SK-N-DZ (cell line): ENCODE results near the gene BCL2A1.
"Not testable (repeated sequence)": the region's sequence is repeated elsewhere in the genome, so short reads cannot be mapped to it uniquely, and the experiment has no call there.

Experiments used
- DNase-seq: peaks from one replicate; pipeline ENCODE4 v3.0.0-alpha.2; 2015; ENCODE audit warnings: low spot score

Gene BCL2A1

GRCh38 chr15:79923515-79924169 is 47.4 kb downstream of the BCL2A1 start:
- peak; percentile 98 for DNase-seq

DNA sequence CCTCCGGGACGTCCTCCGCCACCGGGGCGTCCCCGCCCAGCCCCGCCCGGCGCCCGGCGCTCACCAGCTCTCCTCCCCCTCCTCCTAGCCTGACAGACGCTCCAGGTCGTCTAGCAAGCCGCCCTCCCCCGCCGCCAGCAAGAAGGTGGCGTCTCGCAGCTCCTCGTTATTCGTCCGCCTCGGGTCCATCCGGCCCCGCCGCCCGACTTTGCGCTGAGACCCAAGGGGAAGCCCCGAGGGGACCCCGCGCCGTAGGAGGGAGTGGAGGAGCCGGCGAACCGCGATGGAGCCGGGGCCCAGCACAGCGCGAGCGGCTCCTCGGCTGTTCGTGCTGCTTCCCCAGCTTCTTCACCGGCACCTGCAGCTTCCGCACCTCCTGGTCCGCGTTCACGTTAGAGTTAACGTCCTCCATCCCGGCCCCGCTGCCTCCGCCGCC is 47.9 kb downstream of the BCL2A1 start:
- no peak for DNase-seq

DNA sequence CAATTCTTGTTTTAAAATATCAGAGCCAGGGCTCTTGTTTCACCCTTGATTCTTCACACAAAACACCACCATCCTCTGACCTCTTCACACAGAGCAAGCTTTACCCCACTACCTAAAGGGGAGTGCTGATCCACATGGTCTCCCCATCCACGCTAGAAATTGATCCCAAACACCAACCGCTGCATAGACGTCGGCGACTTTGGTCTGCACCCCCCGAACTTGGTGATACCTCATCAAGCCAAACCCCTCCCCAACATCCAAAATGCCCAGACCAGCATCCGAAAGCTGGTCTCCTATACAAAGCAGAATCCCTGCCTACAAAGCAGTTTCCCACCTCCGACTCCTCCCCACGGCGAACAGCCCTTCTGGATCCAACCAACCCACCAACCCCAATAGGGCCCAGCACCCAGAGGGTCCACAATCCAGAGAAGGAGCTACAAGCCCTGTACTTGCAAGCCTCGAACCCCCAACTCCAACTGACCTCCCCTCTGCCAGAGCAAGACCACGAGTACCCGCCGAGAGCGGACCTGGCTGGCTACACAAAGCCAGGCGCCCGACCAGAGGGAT is 48.4 kb downstream of the BCL2A1 start:
- peak; percentile 62 for DNase-seq

- DNase-seq: no peak
These were observed 51.1 kb downstream of the BCL2A1 start for GRCh38 chr15:79919749-79920511.

DNA sequence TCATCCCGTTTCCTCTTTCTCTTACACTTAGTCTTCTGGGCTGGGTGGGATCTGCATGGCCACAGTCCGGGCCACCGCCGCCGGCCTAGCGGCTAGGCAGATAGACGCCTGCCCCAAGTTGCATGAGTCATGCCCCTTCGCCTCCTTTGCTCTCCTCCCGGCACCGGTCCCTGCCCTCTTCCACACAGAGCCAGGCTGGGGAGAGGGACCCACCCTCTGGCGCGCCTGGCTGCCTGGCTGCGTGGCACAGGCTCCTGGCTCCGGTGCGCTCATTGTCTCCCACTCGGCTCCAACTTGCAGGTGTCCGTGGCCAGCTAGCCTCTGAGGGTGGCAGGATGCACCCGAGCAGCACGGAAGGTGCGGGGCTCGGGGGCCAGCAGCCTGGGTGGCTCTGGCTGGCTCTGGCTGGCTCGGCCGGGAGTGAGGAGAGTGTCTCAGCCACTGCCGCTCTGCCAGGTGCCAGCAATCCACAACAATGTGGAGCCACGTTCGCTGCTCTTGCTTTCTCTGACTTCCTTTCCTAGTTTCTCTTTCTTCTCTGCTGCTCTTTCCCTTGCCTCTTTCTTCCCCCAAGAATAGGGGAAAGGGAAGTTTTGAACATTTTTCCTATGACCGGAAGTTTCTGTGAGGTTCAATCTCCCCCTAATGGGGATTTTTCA is 51.8 kb downstream of the BCL2A1 start:
- no peak for DNase-seq

DNA sequence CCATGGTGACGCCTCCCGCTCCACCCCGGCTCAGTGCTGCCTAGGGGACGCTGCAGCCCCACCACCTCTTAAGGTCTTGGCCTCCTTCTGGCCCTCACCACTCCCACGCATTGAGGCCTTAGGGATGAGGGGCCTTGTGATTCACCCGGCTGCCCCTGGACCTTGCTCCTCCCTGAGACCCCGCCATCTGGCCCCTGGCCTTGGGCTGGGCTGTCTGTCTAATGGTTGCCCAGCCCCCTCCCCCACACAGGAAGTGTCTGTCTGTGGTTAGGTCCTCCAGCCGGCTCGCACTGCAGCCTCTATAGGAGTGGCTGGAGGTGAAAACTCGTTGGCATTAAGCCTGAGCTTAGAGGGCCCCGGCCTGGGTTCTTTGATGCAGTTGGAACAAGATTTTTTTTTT is 52.7 kb downstream of the BCL2A1 start:
- DNase-seq: no peak

DNA sequence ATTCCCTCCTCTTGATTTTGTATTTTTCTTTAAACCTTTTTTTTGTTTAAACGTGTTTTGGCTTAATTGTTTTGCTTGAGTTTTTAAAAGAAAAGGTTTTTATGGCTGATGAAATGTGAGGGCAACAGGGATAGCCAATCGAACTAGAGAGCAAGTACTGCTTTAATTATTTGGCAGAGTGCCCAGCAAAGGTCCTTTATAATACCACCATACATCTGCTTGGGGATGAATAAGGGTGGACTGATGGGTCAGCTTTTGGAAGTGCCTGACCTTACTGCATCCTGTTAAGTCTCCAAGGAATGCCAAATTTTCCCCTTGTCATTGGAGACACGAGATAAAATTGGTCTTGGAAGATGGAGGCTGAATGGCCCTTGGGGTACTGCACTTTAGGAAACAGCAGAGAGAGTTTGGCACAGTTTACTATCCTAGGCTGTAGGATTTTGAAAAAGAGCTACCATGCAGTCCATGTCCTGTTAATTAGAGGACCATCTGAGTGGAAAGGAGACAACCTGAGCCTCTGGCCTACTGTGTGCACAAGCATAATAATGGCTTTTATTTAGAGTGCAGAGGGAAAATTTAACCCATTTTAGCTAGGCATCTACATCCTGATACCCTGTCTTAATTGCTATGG is 54.4 kb downstream of the BCL2A1 start:
- DNase-seq: no peak

GRCh38 chr15:79915776-79916501 is 55.1 kb downstream of the BCL2A1 start:
- not testable (repeated sequence) for DNase-seq

DNA sequence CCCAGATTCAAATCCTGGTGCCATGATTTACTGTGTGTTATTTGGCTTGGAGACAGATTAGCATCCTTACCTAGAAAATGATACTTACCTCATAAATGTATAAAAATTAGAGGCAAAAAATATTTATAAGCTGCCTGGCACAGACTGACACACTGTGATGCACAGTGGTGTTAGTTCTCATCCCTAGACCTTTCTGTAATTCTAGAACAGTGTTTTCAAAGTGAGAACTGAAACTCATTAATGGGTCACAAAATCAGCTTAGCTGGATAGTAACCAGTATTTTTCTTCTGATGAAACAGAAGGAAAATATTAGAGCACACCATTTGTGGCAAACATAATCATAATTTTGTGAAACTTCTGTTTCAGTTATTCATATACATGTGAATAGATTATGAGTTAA is 56.3 kb downstream of the BCL2A1 start:
- DNase-seq: no peak
